Upper lobe of right lung (tissue), 1 donor: ENCODE results near the gene SP6. TPM values are rescaled to one million over a fixed set of nuclear protein-coding genes. Genes with fewer than 3 reads are reported as not detected.

ENCODE experiments used
- ATAC-seq: fragments of 200-7000 bp; cut with Tn5 transposase; one replicate; pipeline ENCODE4 v1.9.1; 2020; ENCODE audit warnings: mild to moderate bottlenecking, moderate library complexity
- DNase-seq: peaks from one replicate; pipeline ENCODE4 v3.0.0-alpha.2; 2020
- H3K27ac ChIP-seq: fragments of 200-600 bp; one replicate; pipeline ENCODE4 v1.8.0; 2022
- H3K27me3 ChIP-seq: fragments of 200-600 bp; one replicate; pipeline ENCODE4 v1.8.0; 2022; ENCODE audit warnings: mild to moderate bottlenecking
- H3K36me3 ChIP-seq: fragments of 200-600 bp; one replicate; pipeline ENCODE4 v1.8.0; 2022
- H3K4me1 ChIP-seq: fragments of 200-600 bp; one replicate; pipeline ENCODE4 v1.8.0; 2022
- H3K4me3 ChIP-seq: fragments of 200-600 bp; one replicate; pipeline ENCODE4 v1.8.0; 2022; ENCODE audit warnings: mild to moderate bottlenecking
- H3K9me3 ChIP-seq: fragments of 200-600 bp; one replicate; pipeline ENCODE4 v1.8.0; 2022
- intact Hi-C: fragments of 100-400 bp; cut with DNase I; formaldehyde crosslinking; loops from one replicate; pipeline ENCODE4 v1.11.0; 2022
- total RNA-seq: library from RNA; stranded (reverse); fragmentation: NEBNext Ultra II Directional; extraction: Animal tissue kit (Norgen Biotek cat#: 25700); gene quantifications from one replicate; pipeline ENCODE4 v1.2.1, GENCODE V29; 2021
- TF ChIP-seq, protein P1 (sequence below): fragments of 200-600 bp; IDR thresholded peaks from one replicate; pipeline ENCODE4 v1.8.0; 2022; ENCODE audit warnings: antibody characterized with exemption
- donor health status: DM: no; HTN: yes; CAD: no; lungs with severe emphysema.

Gene SP6
- total RNA-seq, 1 donor from 2014 or later = 8.5 TPM

DNA sequence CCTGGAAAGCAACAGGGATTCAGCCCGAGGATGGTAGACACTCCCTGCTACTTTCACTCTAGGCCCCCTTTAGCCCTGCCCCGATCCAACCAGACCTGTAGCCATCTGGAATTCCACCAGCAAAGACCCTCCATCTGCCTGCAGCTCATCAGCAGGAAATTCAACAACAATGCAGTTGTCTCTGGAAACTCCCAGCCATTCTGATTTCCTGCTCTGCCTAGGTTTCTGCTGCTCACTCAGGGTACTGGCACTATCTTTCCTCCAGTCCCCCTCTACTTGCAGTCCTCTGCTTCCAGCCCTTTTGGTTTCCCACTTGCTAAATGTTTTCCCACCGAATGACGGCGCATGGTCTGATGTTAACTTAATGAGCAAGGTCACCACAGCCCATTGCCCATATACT, 2.7 kb upstream of the SP6 start:
- H3K9me3 ChIP-seq = no peaks in the 10 kb centered on the region
- peaks cover 67% of the 10 kb centered on the region for H3K27me3 ChIP-seq
- DNase-seq = no peak
- intact Hi-C loops = no loop called here
- no peak for ATAC-seq
- no peak overlapping the region for H3K4me3 ChIP-seq
- no peaks in the 10 kb centered on the region for H3K36me3 ChIP-seq
- H3K4me1 ChIP-seq = peaks cover 12% of the 10 kb centered on the region
- no peak overlapping the region for H3K27ac ChIP-seq
- TF ChIP-seq, protein P1, sequence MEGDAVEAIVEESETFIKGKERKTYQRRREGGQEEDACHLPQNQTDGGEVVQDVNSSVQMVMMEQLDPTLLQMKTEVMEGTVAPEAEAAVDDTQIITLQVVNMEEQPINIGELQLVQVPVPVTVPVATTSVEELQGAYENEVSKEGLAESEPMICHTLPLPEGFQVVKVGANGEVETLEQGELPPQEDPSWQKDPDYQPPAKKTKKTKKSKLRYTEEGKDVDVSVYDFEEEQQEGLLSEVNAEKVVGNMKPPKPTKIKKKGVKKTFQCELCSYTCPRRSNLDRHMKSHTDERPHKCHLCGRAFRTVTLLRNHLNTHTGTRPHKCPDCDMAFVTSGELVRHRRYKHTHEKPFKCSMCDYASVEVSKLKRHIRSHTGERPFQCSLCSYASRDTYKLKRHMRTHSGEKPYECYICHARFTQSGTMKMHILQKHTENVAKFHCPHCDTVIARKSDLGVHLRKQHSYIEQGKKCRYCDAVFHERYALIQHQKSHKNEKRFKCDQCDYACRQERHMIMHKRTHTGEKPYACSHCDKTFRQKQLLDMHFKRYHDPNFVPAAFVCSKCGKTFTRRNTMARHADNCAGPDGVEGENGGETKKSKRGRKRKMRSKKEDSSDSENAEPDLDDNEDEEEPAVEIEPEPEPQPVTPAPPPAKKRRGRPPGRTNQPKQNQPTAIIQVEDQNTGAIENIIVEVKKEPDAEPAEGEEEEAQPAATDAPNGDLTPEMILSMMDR = no peak

DNA sequence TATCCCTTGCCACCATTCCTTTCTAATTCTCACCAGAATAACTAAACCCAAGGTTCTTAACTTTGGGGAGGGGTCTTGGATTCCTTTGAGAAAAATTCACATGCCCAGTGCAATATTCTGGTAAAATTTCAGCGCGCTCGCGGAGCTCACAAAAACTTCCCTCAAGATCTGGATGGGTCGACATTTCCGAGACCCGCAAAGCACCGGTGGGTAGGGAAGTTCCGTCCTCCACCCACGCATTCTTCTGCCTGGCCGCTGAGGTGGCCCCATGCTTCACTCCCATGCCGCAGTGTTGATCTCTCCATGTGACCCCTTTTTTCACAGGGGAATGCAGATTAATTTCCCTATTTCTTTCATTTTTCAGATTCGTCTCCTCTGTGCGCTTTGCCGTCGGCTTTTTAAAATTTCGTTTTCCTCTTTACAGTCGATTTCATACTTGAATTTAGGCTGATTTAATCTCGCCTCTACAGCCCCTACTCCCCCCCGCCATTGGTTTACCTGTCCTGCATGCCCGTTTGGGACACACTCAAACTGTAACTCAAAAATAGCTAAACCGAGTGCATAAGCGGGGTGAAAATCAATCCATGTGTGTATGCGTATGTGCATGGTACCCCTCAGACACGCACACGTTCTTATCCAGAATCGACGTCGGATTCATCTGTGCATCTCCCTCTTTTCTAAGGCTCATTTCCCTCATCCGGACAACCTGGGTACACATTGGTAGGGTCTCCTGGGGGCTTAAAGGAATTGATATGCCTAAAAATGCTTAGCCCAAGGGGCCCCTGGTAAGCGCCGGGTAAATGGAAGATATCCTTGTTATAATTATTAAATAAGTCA, 1.4 kb upstream of the SP6 start:
- Histone ChIP-seq H3K27me3 (peaks cover 79% of the 10 kb centered on the region), H3K27ac (no peak overlapping the region), H3K4me3 (no peak overlapping the region), H3K36me3 (no peaks in the 10 kb centered on the region), H3K9me3 (no peaks in the 10 kb centered on the region), H3K4me1 (peaks cover 17% of the 10 kb centered on the region)
- TF ChIP-seq, protein P1 = no peak
- DNase-seq = no peak
- intact Hi-C loops = no loop called here
- no peak for ATAC-seq

DNA sequence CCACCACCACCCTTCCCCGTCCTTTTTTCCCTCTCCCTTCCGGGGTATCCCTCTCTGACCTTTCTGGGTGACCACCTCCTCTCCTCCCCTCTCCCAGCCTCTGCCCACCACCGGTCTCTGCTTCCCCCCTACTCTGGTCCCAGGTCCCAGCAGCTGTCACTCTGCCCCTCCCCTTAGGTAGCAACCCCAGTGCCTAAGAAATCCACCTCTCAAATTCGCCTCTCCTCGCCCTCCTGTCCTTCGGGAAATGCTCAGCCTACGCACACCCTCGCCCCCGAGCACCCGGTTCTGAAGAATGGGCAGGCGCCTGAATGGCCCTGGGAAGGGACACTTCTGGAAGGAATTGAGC, 775 bp upstream of the SP6 start:
- H3K4me3 ChIP-seq = no peak overlapping the region
- no peaks in the 10 kb centered on the region for H3K9me3 ChIP-seq
- peaks cover 19% of the 10 kb centered on the region for H3K4me1 ChIP-seq
- H3K27me3 ChIP-seq = peaks cover 85% of the 10 kb centered on the region
- no peak overlapping the region for H3K27ac ChIP-seq
- no peaks in the 10 kb centered on the region for H3K36me3 ChIP-seq
- ATAC-seq (no peak), DNase-seq (no peak)
- intact Hi-C loops = no loop called here
- TF ChIP-seq, protein P1 = no peak

DNA sequence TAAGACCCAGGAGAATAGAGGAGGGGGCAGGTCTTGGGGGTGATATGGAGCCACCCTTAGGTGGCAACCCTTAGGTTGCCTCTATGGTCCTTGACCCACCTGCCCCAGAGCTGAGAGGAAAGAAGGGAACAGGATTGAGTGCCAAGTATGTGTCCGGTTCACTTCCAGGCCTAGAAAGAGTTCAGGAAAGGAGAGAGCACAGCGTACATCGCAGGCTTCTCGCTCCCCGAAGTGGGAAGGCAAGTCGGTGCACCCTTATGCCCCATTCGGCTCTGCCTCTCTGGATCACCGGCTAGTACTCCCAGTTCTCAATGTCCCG, 631 bp downstream of the SP6 start:
- TF ChIP-seq, protein P1 = no peak
- intact Hi-C loops = no loop called here
- H3K36me3 ChIP-seq = no peaks in the 10 kb centered on the region
- H3K27ac ChIP-seq = peak overlapping the region; percentile 51
- H3K4me1 ChIP-seq = peaks cover 19% of the 10 kb centered on the region
- peaks cover 94% of the 10 kb centered on the region for H3K27me3 ChIP-seq
- DNase-seq (no peak), ATAC-seq (no peak)
- H3K4me3 ChIP-seq = peak overlapping the region; percentile 49
- no peaks in the 10 kb centered on the region for H3K9me3 ChIP-seq

DNA sequence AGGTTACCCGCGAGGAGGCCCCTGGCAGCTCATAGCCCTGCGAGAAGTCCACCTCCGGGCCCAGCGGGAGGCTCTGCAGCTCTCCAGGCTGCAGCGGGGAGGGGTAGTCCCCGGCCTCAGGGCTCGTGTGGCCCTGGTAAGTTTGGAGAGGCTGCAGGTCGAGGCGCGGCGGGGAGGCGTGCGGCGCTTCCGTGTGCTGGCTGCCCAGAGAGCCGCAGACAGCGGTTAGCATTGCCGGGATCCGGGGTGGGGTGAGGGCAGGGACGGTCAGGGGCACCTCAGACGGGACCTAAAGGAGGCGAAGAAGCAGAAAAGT, 2.8 kb downstream of the SP6 start:
- ATAC-seq = no peak
- no peak overlapping the region for H3K4me3 ChIP-seq
- H3K27me3 ChIP-seq = peaks cover 78% of the 10 kb centered on the region
- no peaks in the 10 kb centered on the region for H3K9me3 ChIP-seq
- DNase-seq = no peak
- intact Hi-C loops = no loop called here
- H3K4me1 ChIP-seq = peaks cover 24% of the 10 kb centered on the region
- TF ChIP-seq, protein P1 = no peak
- H3K27ac ChIP-seq = no peak overlapping the region
- H3K36me3 ChIP-seq = no peaks in the 10 kb centered on the region
